NCI-H226 (cell line): ENCODE results near the gene RAB40A.

ENCODE experiments used
- DNase-seq: peaks from one replicate; pipeline ENCODE4 v3.0.0-alpha.2; 2015

Gene RAB40A, protein sequence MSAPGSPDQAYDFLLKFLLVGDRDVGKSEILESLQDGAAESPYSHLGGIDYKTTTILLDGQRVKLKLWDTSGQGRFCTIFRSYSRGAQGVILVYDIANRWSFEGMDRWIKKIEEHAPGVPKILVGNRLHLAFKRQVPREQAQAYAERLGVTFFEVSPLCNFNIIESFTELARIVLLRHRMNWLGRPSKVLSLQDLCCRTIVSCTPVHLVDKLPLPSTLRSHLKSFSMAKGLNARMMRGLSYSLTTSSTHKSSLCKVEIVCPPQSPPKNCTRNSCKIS

DNA sequence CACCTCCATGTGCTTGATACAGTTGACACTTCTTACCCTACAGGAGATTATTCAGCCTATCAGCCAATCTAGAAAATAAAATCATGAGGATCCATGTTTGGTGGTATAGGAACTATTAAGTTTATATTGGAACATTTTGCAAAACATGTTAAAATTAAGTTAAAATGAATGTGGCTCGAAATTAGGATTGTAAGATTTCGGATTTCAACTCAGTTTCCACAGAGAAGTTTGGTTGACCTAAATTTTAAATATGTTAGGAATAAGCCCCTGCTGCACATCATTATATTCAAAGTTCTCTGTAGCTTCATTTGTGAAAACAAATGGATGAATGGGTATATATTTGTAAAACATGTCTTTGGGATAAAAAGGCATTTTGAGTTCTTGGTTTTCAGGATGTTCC, at the start of gene RAB40A:
Gene RAB40A (minus strand): TSS at position 101 of the 400 bp plus-strand sequence. CDS start 18,733 bp downstream, outside the sequence.
- no peak for DNase-seq

GRCh38 chrX:103565752-103566151, 46.5 kb upstream of the RAB40A start:
- DNase-seq: peak; percentile 70

DNA sequence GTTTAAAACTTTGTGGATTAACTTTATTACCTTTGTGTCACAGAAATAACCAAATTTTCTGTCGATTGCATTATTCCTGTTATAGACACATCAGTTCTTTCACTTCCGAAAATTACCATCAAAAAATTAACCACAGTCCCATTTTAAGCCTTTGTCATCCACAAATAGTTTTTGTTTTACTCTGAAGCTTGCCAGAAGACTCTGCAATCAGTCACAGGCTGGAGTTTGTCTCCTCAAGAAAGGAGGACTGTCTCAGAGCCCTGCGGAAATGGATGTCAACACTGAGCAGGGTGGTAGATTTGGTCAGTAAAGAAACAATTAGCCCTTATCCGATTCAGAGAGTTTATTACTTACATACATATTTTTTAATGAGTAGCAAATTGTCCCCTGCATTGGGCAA, 45.9 kb upstream of the RAB40A start:
- no peak for DNase-seq

DNA sequence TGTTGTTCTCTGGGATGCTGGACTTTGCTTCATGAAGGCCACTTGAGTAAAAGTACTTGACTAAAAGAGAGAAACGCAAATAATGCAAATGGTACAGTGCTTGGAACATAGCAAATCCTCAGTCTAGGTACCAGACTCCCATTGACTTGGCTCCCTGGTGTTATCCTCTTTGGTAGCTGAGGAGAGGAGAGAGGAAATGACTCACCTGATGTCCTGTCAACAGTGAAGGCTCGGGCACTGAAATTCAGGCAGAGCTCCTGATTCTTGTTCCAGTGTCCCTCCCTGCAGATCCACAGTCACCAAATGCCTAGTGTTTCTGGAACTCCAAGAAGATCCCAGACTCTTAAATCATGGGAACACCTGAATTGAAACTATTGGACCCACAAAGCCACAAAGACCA, 43.5 kb upstream of the RAB40A start:
- peak; percentile 12 for DNase-seq

DNA sequence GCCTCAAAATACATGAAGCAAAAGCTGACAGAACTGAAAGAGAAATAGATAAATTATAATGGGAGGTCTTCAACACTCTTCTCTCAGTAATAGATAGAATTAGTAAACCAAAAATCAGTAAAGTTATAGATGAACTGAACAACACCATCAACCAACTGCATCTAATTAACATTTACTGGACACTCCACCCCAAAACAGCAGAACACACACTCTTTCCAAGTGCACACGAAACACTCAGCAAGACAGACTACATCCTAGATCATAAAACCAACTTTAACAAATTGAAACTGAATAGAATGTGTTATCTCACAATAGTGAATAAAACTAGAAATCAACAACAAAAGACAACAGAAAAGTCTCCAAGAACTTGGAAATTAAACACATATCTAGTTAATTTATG, 41.0 kb upstream of the RAB40A start:
- DNase-seq: no peak

DNA sequence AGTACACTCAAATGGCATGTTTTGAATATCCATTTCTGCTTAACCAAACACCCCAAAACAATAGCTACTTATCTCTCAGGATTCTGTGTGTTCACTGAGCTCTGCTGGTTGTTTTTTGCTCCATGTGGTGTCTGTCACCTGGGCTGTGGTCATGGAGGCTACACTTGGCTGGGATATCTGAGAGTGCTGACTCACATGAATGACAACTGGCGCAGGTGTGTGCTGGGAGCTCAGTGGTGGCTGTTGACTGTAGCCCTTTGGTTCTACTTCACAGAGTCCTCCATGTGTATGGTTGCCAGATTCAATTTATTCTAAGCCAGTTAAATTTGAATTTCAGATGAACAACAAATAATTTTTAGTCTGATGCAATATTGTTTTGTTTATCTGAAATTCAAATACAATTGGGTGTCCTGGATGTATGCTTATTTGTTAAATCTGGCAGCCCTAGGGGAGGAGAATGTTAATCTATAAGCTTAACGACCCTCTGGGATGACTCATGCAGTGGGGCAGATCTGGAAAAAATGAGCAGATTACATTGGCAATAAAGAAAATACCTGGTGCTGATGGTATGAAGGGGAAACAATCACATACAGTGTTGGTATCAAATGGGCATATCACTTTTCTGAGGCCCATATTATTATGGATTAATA, 37.8 kb upstream of the RAB40A start:
- no peak for DNase-seq

DNA sequence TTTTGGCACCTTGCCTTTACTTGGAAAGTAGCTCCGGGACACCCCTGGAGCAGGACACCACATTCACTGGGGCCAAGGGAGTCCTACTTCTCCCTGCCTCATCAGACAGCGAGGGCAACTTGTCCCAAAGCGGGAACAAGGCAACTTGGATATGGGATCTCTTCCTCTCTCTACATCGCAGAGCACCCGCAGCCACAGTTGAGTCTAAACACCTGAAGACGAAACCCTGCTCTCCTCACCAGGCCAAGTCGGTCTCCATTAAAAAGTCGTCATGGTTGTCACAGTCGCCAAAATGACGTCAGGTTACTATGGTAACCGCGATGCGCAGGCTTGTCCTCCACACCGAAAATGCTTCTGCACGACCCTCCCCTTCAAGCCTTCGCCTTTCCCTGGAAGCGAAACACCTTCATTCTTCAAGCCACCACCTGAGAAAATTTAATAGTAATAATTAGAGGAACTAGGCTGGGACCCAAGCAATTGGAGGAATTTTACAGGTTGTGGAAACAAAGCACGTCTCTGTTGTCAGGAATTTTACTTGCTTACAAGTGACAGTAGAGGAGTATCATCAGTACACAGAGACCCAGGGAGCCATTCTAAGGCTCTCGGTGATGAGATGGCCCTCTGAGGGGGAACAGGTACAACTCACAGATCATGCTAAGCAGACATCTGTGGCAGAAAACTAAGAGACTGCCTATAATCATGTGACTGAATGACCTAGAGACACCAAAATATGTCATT, 35.6 kb upstream of the RAB40A start:
- DNase-seq: no peak

GRCh38 chrX:103552236-103552635, 32.9 kb upstream of the RAB40A start:
- no peak for DNase-seq

DNA sequence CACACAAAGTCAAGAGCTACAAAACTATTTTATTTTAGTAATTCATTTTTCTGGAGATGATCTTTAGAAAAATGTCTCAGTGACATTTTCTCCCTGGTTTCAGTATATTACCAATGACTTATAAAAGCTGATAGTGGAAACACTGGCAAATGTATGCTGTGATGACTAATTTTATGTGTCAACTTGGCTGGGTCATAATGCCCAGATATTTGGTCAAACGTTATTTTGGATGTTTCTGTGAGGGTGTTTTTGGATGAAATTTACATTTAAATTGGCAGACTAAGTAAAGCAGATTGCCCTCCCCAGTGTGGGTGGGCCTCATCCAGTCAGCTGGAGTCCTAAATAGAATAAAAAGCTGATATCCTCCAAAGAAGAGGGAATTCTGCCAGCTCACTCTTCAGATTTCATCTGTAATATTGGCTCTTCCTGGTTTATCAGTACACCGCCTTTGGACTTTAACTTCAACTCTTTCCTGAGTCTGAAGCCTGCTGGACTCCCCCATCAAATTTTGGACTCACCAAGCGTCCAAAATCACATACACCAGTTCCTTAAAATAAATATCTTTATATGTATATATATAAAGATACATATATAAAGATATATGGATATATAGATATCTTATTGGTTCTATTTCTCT, 31.2 kb upstream of the RAB40A start:
- no peak for DNase-seq

GRCh38 chrX:103549916-103550315, 30.6 kb upstream of the RAB40A start:
- no peak for DNase-seq

- peak; percentile 35 for DNase-seq
Measured at GRCh38 chrX:103540145-103540544, 20.9 kb upstream of the RAB40A start.

GRCh38 chrX:103539695-103540094, 20.4 kb upstream of the RAB40A start:
- no peak for DNase-seq

DNA sequence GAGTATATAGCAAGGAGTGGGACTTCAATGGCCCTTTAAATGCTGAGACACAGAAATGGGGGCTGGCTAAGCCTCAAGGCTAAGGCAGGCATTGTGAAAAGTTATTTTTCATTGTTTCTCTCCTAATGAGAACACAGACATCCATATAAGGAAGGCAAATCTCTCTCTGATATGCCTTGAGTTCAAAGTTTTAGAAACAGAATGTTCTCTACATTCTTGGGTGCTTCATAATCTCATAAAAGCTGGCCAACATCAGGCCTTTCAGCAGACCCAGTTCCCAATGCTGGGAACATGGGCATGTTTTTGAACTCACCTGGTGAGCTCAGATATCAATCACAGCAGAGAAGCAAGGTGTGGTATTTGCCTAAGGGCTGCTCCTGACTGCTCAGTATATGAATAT, 19.4 kb upstream of the RAB40A start:
- DNase-seq: no peak

- no peak for DNase-seq
Measured at GRCh38 chrX:103537871-103538387, 18.6 kb upstream of the RAB40A start.

DNA sequence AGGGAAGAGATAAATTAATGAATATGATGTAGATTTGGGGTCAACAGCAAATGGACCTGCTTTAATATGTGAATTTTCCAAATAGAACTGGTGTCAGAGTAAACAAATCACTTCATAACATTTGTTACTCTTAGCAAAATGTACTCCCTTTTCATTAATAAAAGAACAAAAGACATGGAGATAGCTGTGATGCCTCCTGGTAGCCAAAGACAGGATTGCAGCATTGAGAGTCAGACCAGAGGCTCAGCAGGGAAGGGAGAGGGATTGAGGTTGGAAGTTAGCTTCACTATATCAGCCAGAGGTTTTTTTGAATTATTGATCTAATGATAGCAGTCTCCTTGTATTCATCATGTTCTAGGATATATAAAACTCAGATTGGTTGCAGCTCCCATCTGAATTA, 17.4 kb upstream of the RAB40A start:
- DNase-seq: no peak

DNA sequence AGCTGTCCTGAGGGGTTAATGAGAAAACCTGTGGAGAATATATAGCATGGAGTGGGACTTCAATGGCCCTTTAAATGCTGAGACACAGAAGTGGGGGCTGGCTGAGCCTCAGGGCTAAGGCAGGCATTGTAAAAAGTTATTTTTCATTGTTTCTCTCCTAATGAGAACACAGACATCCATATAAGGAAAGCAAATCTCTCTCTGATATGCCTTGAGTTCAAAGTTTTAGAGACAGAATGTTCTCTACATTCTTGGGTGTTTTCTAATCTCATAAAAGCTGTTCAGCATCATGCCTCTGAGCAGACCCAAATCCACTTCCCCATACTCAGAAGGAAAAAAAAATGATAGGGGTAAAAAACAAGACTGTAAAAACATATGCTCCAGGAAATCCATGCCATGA, 16.8 kb upstream of the RAB40A start:
- no peak for DNase-seq

DNA sequence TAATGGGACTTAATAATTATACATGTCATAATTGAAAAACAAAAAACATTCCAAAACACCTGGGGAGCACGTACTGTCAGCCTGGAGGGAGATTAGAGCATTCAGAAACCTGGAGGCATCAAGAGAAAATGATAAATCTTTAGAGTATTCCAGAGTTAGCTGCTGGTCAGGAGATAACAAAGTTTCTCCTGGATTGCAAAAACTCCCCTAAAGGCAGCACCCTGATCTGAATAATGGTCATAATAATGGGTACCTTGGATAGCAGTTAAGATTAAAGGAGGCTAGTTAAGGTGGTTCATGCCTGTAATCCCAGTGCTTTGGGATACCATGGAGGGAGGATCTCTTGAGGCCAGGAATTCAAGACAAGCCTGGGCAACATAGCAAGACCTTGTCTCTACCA, 15.9 kb upstream of the RAB40A start:
- DNase-seq: no peak

- no peak for DNase-seq
Measured at GRCh38 chrX:103533511-103534216, 14.4 kb upstream of the RAB40A start.

- no peak for DNase-seq
Measured at GRCh38 chrX:103531002-103531401, 11.7 kb upstream of the RAB40A start.

DNA sequence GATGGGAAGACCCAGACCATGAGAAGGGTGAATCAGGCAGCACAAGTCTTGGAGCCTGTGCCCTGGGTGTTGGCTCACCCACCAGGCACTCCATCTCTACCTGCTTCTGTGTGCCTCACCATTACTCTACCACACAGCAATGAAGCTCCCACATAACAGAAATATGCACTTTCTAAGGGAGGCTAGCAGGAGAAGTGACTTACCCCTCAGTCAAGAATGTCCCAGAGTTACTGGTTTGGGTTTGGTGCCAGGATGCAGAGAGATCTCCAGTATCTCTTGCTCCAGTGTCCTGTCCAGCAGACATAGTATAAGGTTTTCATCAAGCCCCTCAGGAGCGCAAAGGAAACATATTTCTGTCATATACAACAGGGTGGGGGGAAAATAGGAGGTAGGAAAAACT, 11.3 kb upstream of the RAB40A start:
- no peak for DNase-seq

DNA sequence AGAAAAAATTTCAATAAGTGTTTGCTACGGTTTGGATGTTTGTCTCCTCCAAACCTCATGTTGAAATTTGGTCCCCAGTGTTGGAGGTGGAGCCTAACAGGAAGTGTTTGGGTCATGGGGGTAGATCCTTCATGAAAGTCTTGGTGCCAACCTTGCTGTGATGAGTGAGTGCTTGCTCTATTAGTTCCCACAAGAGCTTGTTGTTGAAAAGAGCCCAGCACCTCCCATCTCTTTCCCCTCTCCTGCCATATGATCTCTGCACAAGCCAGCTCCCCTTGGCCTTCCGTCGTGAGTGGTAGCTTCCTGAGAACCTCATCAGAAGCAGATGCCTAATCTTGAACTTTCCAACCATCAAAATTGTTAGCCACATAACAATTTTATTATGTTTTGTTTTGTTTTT, 10.3 kb upstream of the RAB40A start:
- DNase-seq: no peak

DNA sequence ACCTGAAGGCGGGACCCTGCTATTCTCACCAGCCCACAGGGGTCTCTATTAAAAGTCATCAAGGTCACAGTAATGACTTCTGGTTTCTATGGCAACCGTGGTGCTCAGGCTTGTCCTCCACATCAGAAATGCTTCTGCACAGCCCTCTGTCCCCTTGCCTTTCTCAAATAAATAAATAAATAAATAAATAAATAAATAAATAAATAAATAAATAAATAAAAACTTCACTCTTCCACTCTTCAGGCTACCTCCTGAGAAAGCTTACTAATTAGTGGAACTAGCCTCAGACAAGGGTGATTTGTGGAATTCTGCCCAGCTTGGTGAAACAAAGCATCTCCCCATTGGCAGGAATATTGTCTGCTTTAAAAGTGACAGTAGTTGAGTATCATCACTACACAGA, 5.5 kb upstream of the RAB40A start:
- DNase-seq: no peak

GRCh38 chrX:103523605-103524004, 4.3 kb upstream of the RAB40A start:
- DNase-seq: no peak
